ENCODE data around the gene TAF1C.

TAF1C gene

GRCh38 chr16:84155771-84156170 is 31.1 kb downstream of the TAF1C start:
- DNase-seq = peak; percentile 72

GRCh38 chr16:84155226-84155625 is 31.6 kb downstream of the TAF1C start:
- DNase-seq = no peak

- DNase-seq = no peak
Observed at GRCh38 chr16:84153660-84154214, 33.1 kb downstream of the TAF1C start.

GRCh38 chr16:84150926-84151325 is 35.9 kb downstream of the TAF1C start:
- DNase-seq = no peak

GRCh38 chr16:84144859-84145639 is 41.8 kb downstream of the TAF1C start, which contains the start of the genes DNAAF1 and HSDL1:
Gene DNAAF1 (plus strand): TSS chr16:84145308. CDS start chr16:84145441, 133 bp downstream.
Gene HSDL1 (minus strand): TSS chr16:84145177. CDS start chr16:84131321, 13,856 bp downstream.
- peak; percentile 95 for DNase-seq

- DNase-seq = peak; percentile 60
Observed at GRCh38 chr16:84144209-84144858, 42.5 kb downstream of the TAF1C start.

GRCh38 chr16:84143784-84144199 is 43.1 kb downstream of the TAF1C start:
- DNase-seq = peak; percentile 21

- DNase-seq = no peak
Observed at GRCh38 chr16:84143081-84143480, 43.8 kb downstream of the TAF1C start.

- DNase-seq = peak; percentile 66
Observed at GRCh38 chr16:84141143-84141670, 45.6 kb downstream of the TAF1C start.

- DNase-seq = no peak
Observed at GRCh38 chr16:84139628-84140258, 47.1 kb downstream of the TAF1C start.

- DNase-seq = no peak
Observed at GRCh38 chr16:84138824-84139627, 47.8 kb downstream of the TAF1C start.

GRCh38 chr16:84138500-84138823 is 48.4 kb downstream of the TAF1C start:
- DNase-seq = no peak

- no peak for DNase-seq
Observed at GRCh38 chr16:84137769-84138357, 49.0 kb downstream of the TAF1C start.

GRCh38 chr16:84137287-84137686 is 49.6 kb downstream of the TAF1C start:
- DNase-seq = no peak

GRCh38 chr16:84136331-84137125 is 50.3 kb downstream of the TAF1C start:
- DNase-seq = no peak

GRCh38 chr16:84132527-84133285 is 54.2 kb downstream of the TAF1C start:
- DNase-seq = no peak

GRCh38 chr16:84131117-84131516 is 55.7 kb downstream of the TAF1C start:
- DNase-seq = no peak

Measured in hematopoietic multipotent progenitor cell treated with erythropoietin and hydrocortisone succinate and interleukin-3 and kit ligand, for 4 days (in vitro differentiated cells).